ENCODE results near the gene KRTAP10-12.
"Not testable (repeated sequence)": the region's sequence is repeated elsewhere in the genome, so short reads cannot be mapped to it uniquely, and the experiment has no call there.

KRTAP10-12 gene

DNA sequence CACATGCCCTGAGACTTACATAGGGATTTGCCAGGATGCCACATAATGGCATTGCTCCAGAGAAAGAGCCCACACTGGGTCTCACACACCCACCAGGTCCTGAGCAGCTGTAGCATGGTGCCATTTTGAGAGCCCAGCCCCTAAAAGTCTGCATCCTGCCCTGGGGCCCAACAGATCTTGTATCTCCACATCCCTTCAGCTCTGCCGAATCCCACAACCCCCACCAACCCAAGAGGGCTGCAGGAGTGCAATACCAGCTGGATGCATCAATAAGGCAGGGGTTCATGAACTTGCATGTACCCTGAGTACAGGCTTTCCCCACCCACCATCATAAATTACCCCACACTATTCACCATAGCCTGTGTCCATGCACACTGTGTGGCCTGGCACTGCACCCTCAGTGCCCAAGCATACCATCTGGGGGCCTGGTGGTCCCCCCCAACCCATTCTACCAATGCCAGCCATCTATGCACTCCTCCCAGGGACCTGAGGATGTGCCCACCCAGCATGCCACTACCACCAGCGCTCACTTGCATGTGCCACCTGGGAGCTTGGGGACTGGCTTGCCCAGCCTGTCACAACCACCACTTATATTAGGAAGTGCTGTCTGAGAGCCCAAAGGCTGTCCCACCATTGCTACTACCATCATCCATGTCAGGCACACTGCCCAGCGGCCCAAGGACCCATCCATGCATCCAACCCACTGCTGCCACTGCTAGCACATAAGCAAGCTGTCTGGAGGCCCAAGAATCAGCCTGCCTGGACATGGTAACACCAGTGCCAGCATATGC, 26.1 kb upstream of the KRTAP10-12 start:
- no peak for DNase-seq (ENCODE audit: low spot score)

DNA sequence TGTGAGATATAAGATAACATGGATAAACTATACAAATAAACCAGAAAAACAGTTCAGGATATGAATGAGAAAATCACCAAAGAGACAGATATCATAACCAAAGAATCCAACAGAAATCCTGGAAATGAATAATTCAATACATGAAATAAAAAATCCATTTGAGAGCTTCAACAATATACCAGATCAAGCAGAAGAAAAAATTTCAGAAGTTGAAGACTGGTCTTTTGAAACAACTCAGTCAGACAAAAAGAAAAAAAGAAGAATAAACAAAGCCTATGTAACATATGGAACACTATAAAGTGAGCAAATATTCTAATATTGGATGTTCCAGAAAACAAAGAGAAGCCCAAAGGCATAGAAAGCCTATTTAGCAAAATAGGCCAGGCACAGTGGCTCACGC, 25.1 kb upstream of the KRTAP10-12 start:
- DNase-seq (ENCODE audit: low spot score) = no peak

DNA sequence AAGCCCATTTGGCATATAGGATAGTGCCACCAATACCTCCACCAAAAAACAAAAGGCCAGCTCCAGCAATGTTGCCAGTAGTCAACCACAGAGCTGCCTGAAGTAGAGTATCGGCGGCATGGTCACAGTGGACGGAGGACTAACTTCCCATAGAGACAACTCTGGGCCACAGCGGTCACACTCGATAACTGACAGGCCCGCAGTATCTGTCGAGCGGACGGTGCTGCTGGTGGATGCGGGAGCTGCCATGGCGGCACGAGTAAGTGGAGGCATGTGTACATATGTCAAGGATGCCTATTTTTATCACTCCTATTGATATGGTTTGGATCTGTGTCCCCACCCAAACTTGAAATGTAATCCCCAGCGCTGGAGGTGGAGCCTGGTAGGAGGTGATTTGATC, 19.1 kb upstream of the KRTAP10-12 start:
- DNase-seq (ENCODE audit: low spot score) = no peak

DNA sequence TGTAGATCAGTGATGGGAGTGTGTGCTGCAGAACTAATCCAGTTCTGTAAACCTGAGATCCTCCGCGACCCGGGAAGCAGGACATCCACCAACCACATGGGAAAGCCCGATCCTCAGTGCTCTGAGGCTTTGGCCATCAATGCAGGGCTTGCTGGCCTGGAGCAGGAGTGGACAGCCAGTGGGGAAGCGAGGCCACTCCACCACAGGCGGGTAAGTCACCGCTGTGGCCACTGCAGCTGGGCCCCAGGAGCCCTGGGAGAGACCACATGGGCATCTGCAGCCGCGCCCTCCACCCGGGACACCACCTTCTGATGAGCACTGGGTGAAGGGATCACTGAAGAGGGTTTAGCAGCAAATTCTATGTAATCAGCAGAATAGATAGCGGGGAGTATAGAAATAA, 15.8 kb upstream of the KRTAP10-12 start:
- no peak for DNase-seq (ENCODE audit: low spot score)

DNA sequence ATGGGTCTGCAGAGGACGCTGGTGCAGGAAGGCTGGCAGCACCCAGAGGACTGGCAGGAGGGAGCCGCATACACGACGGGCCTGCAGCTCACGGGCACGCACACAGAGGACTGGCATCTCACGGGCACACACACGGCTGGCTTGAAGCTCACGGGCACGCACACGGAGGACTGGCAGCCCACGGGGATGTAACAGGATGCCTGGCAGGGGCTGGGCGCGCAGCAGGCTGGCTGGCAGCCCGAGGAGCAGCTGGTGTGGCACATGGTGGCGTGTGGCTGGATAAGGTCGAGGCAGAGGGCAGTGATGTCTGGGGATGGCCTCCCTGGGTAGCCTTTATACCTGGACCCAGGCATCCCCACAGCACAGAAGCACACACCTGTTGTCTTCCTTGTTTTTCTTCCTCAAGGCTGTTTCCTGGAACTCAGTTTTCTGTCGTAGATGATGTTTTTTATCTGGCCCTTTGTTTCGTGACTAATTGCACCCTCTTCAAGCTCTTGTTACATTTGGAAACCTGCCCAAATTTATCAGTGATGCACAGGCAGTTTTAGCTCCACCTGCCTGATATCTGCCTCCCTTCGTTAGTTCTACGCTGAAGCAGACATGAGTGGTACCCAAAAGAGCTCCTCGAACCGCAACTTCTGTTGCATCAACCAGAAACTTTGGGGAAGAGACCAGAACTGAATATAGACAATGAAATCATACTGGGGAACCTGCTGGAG, 15.0 kb upstream of the KRTAP10-12 start, which contains the start of gene KRTAP12-1:
Gene KRTAP12-1 (minus strand): TSS at position 303 of the 719 bp plus-strand sequence. CDS start 40 bp downstream, at position 263.
- DNase-seq (ENCODE audit: low spot score) = no peak

DNA sequence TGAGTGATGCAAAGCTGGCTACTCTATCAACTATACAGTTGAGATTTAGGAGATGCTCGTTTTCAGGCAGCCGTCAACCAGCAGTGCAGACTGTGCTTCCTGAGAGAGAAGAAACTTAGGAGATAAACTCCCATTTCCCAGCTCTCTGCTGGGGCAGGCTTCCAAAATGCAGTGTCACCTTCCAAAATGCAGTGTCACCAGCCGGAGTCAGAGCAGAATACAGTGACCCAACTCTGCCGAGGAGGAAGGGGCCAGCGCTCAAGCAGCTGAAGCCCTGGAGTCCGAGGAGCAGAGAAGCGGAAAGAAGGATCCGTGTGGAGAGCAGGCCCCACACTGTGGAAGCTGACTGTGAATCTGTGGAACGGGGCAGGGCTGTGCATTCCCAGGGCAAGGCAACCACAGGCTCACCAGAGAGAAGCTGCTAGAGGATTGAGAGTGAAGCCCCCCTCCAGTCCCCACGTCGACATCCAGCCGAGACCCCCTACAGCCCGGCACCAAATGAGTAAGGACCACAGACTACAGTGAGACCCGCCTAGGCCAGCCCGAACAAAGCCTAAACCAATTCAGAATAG, 14.3 kb upstream of the KRTAP10-12 start:
- no peak for DNase-seq (ENCODE audit: low spot score)

DNA sequence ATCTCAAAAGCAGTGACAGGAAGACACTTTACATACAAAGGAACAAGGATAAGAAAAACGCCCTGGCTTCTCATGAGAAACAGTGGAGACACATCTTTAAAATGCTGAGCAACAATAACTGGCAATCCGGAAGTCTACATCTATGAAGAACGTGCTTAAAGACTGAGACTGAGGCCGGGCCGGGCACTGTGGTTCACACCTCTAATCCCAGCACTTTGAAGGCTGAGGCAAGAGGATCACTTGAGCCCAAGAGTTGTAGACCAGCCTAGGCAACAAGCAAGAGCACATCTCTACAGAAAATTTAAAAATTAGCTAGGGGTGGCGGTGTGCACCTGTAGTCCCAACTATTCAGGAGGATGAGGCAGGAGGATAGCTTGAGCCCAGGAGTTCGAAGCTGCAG, 12.9 kb upstream of the KRTAP10-12 start:
- no peak for DNase-seq (ENCODE audit: low spot score)

DNA sequence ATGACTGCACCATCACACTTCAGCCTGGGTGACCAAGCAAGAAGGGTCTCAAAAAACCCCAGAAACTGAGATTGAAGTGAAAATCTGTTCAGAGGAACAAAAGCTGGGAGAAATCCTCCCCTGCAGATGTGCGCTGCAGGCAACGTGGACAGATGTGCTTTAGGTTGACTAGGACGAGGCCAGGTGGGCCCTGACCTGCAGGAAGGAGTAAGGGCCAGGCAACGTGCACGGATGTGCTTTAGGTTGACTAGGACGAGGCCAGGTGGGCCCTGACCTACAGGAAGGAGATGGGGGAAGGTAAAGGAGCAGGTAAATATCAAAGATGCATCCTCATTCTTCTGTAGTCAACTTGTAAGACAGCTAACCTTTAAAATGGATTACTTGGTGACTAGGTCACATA, 12.5 kb upstream of the KRTAP10-12 start:
- no peak for DNase-seq (ENCODE audit: low spot score)

DNA sequence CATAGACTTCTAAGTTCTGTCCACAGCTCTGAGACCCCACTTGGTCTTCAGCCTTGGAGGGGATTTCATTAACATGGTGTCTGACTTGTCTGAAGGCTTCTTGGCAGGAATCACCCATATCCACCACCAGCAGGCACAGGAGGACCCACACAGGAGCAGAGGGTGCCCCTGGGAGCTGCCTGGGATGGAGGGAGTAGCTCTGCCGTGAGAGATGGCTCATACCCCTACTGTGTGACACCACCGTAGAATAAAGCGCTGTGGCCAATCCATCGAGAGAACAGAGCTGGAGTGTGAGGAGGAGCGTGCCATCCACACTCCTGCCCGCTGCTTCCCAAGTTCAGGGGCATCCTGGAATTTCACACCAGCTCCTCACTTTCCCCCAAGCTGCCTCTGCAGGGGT, 11.9 kb upstream of the KRTAP10-12 start:
- DNase-seq (ENCODE audit: low spot score) = not testable (repeated sequence)

DNA sequence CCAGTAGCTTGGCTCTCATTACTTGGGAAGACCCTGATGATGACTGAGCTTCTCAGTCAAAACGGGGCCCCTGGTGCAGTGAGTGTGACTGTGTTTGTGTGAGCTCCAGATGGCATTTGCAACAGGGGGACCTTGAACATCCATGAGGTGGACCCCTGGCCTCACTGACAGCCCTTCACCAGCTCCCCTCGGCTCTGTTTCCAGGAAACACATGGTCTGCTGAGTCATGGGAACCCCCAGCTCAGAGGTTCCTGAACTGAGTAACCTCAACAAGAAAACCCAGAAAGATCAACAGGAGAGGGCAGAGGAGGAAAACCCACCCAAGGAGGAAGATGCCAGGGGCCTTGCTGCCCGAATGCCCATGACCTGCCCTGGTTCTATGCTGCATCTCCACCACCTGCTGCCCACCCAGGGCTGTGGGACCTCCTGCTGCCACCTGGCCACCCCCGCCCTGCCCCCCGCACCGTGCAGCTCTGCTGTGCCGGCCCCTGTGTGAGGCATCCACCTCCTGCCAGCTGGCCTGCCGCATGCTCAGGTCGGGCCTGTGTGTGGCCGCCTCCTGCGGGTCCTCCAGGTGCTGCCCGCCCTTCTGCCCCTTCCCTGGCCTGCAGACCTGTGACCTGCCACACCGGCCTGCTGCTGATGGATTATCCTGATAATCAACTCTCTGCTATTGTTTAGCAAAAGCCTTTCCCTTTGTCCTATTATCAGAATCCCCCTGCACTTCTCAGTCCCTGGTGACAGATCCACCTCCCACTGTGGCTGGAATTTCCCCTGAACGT, 10.8 kb upstream of the KRTAP10-12 start:
- DNase-seq (ENCODE audit: low spot score) = no peak

DNA sequence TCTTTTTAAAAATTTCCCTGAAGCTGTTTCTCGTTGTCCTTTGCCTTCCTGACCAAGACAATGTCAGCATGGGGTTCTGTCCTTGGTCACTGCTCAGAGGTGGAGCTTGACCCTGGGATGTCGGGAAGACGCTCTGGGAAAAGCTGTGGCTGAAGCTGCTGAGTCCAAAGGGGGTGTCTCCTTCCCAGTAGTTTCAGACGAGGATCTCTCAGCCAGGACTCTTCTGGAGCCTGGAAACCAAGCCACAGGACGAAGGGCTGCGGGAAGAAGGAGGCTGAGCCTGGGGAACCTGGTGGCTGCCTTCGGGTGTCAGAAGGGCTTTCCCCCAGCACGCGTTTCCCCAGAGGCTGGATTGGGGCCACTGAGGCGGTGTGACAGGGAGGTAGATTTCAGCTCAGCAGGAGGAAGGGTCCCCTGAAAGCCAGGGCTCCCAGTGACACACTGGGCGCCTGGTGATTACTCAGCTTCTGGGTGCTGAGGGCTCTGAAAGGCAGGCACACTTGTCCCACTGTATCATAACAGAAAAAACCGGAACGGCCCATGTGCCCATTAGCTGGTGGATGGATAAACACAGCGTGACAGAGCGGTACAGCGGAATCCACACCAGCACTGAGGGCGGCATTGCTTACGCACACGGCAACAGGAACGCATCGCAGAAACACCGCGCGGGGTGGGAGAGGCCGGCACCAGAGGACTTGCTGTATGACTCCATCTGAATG, 10.0 kb upstream of the KRTAP10-12 start:
- DNase-seq (ENCODE audit: low spot score) = no peak

DNA sequence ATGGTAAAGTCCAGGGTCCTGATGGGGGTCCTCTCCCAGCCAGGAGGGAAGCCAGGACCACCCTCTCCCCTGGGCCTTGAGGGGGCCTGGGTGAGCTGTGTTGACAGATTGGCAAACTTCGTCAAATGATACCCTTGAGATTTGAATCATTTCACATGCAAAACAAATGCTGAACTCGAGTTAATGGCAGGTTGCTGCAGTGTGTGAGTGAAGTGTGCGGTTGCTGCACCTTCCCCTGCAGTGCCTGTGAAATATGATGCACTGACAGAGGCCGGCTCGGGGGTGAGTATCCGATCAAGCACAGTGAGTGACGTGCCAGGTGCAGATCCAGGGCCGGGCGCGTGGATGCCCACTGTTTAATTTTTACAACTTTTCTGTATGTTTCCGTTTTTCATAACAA, 9.3 kb upstream of the KRTAP10-12 start:
- DNase-seq (ENCODE audit: low spot score) = no peak

DNA sequence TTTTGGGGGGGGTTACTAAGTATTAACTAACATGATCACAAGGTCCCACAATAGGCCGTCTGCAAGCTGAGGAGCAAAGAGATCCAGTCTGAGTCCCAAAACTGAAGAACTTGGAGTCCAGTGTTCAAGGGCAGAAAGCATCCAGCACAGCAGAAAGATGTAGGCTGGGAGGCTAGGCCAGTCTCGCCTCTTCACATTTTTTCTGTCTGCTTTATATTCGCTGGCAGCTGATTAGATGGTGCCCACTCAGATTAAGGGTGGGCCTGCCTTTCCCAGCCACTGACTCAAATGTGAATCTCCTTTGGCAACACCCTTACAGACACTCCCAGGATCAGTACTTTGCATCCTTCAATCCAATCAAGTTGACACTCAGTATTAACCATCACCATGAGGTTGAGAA, 7.2 kb upstream of the KRTAP10-12 start:
- DNase-seq (ENCODE audit: low spot score) = not testable (repeated sequence)

DNA sequence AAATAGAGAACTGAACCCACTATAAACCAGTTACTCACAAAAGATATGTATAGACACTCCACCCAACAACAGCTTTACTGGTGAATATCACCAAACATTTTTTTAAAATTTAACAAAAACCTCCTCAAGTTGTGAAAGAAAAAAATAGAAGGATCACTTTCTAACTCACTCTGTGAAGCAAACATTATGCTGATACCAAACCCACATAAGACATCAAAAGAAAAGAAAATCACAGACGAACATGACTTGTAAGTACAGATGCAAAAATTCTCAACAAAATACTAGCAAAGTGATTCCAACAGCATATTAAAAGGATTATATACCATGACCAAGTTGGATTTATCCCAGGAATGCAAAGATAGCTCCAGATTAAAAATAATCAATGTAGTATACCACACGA, 5.3 kb upstream of the KRTAP10-12 start:
- no peak for DNase-seq (ENCODE audit: low spot score)

DNA sequence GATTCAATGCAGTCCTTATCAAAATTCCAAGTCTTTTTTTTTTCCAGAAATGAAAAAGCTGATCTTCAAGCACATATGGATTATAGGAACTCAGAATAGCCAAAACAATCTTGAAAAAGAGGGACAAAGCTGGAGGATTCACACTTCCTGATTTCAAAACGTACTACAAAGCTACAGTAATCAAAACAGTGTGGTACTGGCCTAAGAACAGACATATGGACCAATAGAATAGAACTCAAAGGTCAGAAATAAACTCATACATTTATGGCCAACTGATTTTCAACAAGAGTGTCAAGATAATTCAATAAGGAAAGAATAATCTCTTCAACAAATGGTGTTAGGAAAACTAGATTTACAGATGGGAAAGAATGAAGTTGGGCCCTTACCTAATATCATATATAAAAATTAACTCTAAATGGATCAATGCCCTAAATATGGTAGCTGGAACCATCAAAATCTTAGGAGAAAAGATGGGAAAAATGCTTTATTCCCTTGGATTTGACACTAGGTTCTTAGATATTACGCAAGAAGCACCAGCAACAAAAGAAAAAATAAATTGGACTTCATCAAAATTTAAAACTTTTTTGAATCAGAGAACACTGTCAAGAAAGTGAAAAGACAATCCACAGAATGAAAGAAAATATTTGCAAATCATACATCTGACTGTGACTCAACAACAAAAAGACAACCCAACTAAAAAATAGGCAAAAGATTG, 4.0 kb upstream of the KRTAP10-12 start:
- no peak for DNase-seq (ENCODE audit: low spot score)

DNA sequence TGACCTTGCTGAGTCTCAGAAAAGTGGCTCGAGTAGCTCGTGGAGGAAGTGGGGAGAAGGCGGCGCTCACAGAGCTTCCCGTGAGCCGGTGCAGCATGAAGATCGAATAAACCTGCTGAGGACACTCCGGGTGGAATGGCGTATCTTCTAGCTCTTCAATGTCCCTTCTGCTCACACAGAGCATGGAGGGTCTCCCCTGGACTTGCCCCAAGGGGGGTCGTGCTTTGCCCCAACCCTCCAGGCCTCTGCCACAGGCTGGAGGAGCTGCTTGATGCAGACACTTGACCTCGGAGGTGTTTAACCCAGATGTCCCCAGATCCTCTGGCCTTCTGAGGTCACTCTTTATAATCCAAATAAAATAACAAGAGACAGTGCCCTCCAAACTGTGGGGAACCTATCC, 2.2 kb upstream of the KRTAP10-12 start:
- DNase-seq (ENCODE audit: low spot score) = no peak

DNA sequence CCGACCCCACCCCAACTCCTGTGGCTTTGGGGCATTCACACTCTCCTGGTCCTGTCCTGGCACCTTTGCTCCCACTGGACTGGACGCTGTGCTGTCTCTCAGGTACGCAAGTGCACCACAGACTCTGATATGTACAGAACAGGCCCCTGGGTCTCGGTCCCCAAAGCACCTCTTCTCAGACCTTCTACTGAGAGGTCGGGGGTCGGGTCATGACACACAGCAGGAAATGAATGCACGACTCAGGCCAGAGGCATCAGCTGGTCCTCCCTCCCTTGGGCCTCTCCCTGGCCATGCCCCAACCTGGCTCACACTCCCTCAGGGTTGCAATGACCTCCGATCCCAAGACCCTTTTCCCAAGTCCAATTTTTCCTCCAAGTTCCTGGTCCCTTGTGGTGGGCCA, 1.8 kb upstream of the KRTAP10-12 start:
- no peak for DNase-seq (ENCODE audit: low spot score)

DNA sequence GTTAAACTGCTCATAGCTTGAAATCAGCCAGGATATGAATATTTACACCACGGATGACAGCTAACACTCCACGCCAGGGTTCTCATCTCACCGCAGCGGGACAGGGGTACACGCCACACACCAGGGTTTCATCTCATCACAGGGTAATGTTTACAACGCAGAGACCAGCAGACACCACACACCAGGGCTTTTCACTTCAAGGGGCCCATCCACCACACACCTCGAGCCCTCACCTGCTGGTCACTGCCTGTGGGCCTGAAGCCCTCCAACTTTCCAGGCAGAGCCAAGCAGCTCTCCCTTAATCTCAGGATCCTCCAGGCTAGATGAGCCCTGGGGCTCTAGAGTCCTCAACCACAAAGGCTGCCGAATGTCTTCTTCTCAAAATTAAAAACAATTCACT, 1.3 kb upstream of the KRTAP10-12 start:
- no peak for DNase-seq (ENCODE audit: low spot score)

DNA sequence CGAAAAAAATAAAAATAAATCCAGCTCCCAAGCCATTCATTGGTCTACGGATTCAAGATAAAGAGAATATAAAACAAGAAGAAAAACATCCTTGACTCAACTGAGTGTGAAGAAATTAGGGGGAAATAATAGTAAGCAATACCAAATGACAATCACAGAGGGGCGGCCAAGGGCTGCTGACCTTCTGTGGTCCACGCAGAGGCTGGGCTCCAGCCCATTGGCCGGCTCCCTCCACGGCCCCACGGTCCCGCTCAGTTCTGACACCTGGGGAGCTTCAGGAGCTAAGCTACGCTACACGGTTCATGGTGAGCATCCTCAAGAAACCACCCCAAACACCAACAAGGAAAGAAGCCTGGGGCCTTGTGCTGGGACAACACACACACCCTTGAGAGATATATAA, 400 bp upstream of the KRTAP10-12 start:
- DNase-seq (ENCODE audit: low spot score) = no peak

DNA sequence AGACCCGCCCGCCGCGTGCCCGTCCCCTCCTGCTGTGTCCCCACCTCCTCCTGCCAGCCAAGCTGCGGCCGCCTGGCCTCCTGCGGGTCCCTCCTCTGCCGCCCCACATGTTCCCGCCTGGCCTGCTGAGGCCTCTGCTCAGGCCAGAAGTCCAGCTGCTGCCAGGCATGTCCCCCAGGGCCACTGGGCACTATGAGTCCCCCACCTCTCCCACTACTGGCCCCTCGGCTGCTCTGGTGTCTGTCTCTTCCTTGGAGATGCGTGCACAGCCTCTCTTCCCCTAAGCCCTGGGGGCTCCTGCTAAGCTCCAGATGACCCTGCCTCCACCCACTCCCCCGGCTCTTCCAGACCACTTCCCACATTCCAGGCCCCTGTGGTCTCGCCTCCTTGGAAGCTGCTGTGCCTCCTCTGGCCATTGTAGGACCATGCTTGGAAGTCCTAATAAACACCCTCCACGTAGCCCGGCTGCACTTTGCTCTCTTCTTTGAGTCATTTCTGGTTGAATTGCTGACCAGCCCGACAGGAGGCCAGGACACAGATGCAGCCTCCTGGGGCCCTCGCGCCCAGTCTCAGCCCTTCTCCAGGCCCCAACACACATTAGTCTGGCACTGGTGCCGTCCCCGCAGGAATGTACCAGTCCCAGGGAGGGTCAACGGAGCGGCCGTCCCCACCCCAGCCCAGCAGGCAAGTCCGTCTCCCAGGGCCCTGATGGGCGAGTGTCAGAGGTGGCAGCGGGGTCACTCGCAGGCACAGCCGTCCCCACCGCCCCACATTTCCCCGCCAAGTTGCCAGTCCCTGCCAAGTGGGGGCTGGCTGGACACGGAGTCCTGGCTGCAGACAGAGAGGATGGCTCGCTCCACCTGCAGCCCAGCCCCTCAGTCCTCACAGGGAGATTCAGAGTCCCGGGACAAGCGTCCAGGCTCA, 1.1 kb downstream of the KRTAP10-12 start:
- no peak for DNase-seq (ENCODE audit: low spot score)
